HG02763 (cell line): Measurements from ENCODE around the gene BCCIP.

Experiments
- ATAC-seq: cut with Tn5 transposase; IDR thresholded peaks from one replicate; pipeline ENCODE4 v1.9.1; 2021; ENCODE audit warnings: mild to moderate bottlenecking, moderate library complexity; ENCODE audit not compliant: unreplicated experiment

Gene BCCIP

DNA sequence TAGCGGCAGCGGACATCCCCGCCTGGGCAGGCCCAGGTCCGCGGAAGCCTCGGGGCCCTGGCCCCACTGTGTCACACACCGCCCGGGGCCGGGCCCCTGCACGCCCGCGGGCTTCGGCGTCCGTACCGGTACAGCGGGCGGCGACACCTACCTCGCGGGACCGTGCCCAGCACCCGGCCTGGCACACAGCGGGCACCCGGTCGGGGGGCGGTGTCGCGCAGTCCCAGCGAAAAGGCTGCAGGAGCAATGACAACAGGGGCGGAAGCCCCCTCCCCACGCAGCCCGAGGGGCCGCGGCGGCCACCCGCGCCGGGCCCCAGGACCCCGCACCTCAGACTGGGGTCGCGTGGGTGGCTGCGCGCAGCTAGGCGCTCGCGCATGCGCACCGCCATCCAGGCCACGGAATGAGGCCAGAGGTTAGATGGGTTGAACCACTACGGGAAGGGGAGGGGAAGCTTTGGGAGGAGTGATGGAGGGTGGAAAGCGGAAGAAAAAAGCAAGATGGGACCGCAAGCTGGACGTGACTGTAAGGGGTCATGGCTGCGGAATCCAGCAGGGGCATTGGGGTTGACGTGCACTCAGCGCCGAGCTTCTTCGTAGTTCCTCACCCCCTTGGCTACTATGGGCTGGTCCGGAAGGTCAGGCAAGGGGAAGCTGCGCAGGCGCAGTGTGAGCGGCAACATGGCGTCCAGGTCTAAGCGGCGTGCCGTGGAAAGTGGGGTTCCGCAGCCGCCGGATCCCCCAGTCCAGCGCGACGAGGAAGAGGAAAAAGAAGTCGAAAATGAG, at the start of gene BCCIP, which contains the start of gene UROS:
Gene BCCIP, plus strand, starts transcription at position 669 of the 785 bp plus-strand sequence. Its CDS starts 12 bp downstream, at position 681.
Gene UROS, minus strand, starts transcription at position 381 of the 785 bp plus-strand sequence. CDS start 6,759 bp downstream, outside the sequence.
- ATAC-seq = peak; percentile 72

DNA sequence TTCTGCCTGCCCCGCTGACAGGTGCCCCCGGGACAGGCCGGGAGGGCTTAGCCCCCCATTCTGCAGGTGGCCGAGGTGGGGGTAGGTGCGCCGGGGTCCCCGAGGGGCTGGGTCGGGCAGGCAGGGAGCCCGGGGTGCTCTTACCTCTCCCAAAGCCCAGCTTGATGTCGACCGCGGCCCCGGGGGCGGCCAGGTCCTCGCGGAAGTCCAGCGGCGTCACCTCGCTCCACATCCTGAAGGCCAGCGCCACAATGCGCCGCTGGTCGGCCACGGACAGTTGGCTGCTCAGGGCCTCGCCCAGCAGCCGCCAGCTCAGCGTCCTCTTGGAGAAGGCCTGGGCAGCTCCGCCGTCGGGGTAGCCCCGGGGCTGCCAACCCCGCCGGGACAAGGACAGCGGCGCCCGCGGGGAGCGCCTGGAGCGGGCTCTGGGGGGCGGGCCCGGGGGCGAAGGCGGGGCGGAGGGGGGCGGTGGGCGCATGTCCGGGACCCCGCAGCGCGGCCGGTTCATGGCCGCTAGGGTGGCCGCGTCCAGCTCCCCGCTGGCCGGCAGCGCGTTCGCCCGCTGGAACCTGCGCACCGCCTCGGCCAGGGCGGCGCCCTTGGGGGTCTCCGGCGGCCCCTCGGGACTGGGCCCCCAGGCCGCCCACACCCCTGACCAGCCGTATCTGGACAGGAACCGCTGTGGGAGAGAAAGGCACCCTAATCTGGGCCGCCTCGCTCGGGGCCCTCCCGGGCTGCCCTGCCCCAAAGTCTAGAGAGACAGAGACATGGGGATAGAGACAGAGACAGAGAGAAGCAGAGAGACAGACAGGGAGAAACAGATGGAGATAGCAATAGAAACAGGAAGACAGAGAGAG, 49.4 kb upstream of the BCCIP start:
- no peak for ATAC-seq

DNA sequence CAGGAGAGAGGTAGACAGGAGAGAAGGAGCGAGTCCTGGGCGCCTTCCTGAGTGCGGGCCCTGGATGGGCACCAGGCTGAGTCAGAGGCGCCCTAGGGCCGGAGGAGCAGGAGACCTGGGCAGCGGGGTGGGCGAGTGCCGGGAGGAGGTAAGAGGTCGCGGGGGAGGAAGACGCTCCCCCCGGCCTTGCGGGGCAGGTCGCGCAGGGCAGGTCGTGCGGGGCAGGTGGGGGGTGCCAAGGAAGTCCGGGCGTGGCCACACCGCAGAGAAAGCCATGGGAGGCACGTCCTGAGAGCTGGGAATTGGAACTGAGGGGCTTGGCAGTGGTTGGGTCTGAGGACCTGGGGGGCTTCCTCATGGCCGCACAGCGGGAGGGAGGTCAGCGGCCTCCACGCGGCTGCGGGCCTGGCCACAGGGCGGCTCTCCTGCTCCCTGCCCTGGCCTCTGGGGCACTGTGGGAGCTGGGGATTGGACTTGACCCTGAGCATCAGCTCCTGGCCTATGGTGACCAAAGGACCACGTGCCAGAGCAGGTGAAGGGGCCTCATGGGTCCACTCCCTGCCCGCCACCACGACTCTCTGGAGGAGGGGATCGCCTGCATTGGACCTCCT, 48.7 kb upstream of the BCCIP start:
- ATAC-seq = no peak

DNA sequence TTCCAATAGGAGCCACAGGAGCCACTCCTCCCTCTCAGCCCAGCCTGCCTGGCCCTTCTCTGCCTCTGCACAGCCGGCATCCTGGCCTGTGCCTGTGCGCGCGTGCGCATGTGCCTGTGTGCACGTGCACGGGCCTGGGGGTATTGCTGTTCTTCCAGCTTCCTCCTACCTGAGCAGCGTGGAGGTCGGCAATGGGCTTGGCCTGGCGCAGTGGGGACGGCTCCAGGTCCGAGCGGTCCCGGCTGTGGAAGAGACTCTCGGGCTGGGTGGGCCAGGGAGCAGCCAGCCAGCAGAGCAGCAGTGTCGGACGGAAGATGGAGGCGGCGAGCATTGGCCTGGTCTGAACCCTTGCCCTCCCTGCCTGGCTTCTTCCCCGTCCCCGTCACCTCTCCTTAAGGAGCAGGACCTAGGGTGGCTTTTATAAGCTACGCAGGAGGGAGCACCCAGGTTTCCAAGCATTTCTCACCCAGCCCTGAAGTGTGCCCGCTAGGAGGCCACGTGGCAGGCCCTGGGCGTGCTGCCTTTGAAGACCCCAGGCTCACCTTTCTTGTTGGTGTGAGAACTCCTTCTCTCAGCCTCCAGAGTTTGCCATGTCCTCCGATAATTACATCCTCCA, 47.7 kb upstream of the BCCIP start, which contains the start of gene MMP21:
Gene MMP21, minus strand, starts transcription at position 331 of the 616 bp plus-strand sequence. Its CDS starts 0 bp downstream, at position 331.
- no peak for ATAC-seq

DNA sequence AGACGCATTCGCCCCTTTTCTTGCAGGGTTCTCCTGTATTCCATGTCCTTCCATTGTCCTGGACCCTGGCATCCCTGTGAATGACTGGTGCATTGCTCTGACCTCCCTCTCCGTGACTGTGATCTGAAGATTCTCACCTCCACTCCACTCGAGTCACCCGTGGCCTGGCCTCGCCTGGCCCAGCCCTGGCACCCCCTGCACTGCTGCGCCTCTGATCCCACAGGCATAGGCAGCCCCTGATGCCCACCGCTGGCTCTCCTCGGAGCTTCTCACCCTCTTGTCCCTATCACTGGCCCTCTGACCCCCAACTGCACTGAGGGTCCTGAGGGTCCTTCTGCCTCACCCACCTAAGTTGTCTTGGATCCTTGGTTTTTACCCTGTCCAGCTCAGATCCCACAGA, 45.5 kb upstream of the BCCIP start:
- no peak for ATAC-seq

DNA sequence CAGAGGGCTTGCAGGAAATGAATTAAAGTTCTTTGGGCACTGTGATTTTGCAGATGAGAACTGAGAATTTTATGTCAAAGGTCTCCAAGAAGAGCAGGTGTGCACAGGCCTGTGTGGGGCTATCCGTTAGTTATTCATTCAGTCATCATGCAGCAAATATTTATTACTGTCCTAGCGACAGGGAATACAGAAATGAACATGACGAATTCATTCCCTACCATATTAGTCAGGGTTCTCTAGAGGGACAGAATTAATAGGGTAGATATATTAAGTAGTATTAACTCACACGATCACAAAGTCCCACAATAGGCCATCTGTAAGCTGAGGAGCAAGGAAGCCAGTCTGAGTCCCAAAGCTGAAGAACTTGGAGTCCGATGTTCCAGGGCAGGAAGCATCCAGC, 44.8 kb upstream of the BCCIP start:
- ATAC-seq = no peak

DNA sequence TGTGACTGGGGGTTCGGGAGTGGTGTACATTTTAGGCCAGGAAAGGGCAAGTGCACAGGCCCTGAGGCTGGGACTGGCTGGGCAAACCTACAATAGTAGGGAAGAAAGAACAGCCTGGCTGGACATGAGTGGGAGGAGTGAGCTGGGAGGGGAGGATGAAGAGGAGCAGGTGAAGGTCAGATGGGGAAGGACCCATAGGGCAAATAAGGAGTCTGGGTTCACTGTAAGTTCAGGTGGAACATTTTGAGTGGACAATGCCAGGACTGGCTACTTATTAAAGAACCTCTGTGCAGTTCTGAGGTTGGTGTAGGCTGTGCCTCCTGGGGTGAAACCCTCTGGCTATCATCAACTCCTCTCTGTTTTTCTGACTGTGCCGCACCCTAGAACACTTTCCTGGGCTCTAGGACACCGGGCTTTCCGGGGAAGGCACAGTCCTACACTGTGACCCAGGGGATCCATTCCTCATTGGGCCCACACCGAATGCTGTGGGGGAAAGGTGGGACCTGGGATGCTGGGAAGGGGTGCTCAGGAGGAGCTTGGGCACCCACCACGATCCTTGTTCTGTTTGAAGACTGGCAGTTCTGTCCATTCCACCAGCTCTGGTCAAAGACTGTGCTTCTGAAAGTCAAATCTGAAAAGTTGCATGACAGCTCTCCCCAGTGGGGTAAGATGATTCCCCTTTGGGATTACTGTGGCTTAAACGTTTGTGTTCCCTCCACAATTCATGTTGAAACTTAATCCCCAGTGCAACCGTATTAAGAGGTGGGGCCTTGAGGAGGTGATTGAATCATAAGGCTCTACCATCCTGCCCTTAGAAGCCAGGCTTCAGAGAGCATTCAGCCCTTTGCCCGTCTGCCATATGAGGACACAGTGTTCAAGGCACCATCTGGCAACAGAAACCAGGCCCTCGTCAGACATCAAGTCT, 43.7 kb upstream of the BCCIP start:
- ATAC-seq = no peak

DNA sequence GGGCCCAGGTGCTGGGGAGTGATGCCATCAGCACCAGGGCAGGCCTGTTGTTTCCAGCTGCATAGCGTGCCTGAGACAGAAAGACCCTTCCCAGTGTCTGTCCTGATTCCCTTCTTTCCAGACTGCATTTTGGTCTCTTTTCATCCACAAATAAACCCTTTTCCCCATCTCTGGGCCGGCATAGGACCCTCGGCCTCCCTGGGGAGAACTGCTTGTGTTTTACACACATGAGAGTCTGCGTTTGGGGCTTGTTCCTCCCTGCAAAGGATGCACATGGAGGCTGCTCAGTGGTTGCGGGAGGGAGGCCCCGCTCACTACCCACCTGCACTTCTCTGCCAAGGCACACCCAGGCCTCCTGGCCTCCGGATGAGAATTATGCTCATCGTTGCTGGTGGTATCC, 42.0 kb upstream of the BCCIP start:
- ATAC-seq = no peak

DNA sequence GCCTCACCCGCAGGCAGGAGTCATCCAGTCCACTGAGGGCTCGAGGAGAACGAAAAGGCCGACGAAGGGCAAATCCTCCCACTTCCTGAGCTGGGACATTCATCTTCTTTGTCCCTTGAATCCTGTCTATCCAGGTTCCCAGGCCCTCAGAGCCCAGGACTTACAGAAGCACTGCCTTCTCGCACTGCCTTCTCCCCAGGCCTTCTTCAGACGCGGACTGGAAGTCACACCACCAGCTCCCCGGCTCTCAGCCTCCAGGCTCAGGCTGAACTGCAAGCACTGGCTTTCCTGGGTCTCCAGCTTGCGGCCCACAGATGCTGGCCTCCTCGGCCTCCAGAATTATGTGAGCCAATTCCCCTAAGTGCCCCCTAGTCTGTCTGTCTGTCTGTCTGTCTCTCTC, 41.3 kb upstream of the BCCIP start:
- ATAC-seq = no peak

DNA sequence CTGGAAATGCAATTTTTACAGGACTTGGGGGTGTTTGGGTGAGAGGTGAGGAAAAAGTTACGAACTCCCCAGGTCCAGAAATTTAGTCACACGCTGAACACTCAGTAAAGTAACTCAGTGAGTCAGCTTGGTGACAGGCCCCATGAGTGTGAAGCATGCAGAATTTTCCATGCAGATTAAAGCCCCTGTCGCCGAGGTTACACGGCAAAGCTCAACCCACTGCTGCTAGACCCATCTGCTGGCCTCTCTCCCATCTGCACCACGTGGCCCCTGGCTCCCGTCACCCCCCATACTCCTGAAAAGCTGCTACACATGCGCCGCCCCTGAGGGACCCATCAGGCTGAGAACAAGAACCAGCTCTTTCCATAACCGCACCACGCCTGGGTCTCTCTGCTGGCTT, 40.7 kb upstream of the BCCIP start:
- no peak for ATAC-seq

DNA sequence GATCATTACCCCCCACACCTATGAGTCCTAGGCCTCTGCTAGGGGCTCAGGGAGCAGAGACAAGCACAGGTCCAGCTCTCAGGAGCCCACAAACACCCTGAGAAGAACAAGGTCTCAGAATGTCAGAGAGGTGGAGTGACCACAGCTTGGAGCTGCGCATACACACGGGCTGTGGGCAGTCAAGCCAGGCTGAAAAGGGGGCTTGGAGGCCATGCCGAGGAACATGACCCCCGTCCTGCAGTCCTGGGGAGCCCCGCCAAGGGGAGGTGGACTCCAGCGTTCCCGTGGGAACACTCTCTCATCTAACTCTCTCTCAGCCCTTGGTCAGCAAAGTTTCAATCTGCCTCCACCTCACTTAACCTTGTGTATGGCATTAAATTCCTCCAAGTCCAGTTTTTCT, 39.9 kb upstream of the BCCIP start:
- ATAC-seq = no peak

DNA sequence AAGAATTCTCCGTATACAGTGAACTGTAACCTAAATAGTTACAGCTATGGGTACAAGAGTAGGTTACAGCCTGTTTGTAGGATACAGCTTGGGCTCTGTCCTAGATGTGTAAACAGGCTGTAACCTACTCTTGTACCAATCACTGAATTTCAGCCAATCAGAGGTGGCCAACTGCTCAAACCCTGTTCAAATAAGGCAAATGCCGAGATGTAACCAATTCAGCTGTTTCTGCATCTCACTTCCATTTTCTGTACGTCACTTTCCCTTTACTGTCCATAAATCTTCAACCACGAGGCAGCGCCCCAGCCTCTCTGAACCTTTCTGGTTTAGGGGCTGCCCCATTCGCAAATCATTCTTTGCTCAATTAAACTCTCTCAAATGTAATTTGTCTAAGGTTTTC, 39.4 kb upstream of the BCCIP start:
- peak; percentile 74 for ATAC-seq

DNA sequence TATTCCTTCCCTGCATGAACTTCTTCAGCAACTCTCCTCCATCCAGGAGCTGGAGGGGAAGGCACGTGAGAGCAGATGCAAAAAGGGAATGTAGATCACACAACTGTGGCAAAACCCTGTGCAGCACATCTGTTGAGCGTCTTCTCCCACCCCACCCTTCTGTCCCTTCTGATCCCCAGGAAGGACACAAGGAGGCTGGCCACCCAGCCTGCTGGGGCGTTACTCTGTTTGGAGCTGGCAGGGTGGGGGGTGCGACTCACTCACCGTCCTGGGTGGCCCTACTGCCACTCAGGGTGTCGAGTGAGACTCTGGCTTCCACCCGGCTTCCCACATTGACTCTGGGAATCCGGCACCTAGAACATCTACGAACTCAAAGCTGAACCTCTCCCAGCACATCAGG, 37.6 kb upstream of the BCCIP start:
- no peak for ATAC-seq

DNA sequence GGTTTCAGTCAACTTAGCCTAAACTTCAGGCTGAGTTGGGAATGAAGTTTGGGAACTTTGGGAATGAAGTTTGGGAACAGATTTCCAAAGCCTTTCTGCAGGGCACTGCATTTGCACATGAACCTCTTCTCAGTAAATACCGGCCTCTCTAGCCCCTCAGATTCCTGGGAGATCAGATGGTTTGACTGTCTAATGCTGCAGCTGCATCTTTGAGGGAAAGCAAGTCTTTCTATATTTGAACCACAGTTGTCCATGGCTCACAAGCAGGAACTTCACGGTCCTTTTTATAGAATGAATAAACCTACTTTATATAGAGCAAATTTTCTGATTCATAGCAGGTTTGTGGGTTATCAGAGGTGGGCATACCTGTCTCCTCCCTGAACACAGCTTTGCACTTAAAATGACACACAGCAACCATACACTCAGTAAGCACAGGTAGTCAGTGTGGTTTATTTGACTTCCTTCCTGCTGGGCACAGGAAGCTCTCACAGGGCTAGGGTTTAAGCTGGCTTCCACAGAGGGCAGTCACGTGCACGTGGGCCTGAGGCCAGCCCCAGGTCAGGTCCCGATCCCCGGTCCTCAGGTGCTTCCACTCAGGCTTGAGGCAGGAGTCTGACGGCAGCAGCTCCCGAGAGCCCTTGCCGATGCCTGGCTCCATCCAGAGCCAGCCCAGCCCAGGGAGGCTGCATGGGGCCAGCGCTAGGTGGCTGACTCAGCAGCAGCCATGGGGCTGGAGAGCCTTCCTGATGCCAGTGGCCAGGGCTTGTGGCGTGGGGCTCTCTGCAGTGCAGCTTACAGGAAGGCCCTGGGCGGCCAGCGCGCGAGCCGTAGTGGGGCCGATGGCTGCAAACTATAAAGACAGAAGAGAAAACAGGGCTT, 35.0 kb upstream of the BCCIP start:
- ATAC-seq = no peak

DNA sequence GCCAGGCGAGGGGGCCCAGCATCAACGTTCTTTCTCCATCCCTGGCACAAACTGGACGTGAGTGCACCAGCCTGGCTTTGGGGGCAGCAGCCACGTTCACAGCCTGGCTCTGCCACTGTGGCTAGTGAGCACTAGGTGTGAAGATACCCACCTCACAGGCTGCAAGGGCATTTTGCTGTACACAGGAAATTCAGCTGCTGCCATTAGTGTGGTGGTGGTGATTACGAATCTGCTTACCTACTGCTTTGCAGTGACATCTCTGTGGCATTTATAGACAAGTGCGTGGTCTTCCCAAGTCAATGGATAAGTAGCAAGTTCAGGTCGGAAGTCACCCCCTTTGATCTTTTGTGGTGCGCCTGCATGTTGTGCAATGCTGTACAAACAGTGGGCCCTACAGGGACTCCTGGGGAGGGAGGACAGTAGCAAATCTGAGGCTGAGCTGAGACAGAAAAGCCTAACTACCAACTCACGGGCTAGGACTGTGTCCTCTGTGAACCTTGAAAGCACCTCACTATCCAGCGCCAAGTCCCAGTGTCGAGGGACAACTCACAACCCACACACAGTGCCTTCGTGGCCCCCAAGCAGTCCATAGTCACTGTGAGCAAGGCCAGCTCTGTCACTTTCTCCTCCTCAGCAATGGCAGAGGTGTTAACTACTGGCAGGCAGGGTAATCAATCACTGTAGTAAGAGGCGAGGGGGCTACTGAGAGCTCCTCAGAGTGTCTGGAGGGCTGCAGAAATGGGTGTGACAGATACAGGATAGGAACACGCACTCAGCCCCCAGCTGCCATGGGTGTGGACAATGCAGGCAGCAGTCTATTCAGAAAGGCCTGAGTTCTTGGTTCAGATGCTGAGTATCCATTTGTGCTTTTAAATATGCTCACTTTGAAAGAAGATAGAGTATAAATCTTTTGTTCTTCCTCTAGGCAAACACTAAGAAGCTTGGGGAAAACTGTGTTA, 30.7 kb upstream of the BCCIP start:
- ATAC-seq = no peak

DNA sequence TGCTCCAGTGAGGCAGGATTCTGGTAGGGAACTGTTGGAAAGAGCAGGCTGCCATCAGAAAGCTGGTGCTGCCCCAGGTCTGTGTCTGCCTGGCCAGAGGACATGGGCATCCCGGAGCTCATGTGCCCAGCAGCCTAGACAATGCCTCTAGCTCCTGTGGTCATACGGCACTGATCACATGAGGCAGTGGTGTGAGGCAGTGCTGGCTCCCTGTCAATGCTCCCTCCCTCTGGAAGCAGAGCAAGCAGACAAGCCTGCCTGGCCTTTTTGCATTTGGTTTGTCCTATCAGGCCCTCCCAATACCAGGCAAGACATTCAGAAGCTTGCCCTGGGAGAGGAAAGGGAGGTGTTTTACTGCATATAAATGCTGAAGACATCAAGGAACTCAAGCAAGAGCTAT, 28.2 kb upstream of the BCCIP start:
- no peak for ATAC-seq

DNA sequence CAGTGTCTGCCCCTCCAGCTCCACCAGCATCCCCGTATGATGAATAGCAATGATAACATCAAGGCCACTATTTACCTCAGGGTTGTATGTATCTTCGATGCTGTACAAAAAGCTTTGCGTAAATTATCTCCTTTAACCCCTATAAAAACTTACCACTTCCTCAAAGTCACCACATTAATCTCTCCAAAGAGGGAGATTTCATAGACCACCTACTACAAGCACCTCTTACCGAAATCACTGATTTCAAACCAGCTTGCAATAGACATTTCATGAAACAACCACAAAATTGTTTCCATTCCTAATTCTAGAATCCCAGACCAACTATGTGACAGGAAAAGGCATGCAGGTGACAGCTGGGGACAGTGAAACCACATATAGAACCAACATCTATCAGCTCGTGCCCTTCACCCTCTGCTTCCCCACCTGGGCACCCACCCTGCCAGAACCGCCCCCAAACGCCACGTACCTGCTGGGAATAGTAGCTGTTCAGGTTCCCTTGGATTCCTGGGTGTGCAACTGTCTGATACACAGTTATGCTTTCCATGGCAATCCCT, 27.6 kb upstream of the BCCIP start:
- ATAC-seq = no peak

DNA sequence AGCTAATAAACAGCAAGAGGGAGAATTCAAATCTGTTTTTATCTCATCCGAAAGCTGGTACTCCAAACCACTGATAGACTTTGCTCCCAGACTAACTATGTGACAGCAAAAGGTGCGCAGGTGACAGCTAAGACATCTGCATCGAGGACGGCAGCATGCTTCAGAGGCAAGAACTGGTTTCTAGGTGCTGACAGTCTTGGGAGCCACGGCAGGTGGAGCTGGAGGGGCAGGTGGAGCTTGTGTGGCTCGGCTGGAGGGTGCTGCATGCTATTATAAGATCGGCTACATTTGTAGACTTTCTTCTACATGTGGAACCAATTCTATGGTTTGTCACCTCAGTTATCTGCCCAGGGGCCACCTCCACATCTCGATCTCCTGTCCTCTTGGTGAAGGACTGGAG, 25.9 kb upstream of the BCCIP start:
- no peak for ATAC-seq
